Stimulated activated CD8-positive, alpha-beta memory T cell treated with anti-CD3 and anti-CD28 coated beads, Interleukin-12 subunit alpha, Interleukin-12 subunit beta, amount 100 ng/mL, for 1 hour (primary cell): ENCODE data around the gene SLC35C1.
A peak's percentile ranks its signal among the peaks of the same experiment; 100 is the strongest.
"Not testable (repeated sequence)": the region's sequence is repeated elsewhere in the genome, so short reads cannot be mapped to it uniquely, and the experiment has no call there.

Experiments
- DNase-seq: peaks from one replicate; pipeline ENCODE4 v3.0.0-alpha.2; 2020; ENCODE audit warnings: low read depth

The SLC35C1 gene

DNA sequence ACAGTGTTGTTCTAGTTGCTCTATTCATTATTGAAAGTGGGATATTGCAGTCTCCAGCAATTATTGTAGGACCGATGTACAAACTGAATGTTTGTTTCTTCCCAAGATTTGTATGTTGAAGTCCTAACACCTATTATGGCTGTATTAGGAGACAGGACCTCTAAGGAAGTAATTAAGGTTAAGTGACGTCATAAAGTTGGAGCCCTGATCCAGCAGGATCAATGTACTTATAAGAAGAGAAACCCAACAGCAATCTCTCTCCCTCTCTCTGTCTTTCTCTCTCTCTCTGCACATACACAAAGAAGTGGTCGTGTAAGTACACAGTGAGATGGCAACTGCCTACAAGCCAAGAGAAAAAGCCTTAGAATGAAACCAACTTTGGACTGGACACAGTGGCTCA lies 16.1 kb upstream of the SLC35C1 start:
- DNase-seq: no peak

DNA sequence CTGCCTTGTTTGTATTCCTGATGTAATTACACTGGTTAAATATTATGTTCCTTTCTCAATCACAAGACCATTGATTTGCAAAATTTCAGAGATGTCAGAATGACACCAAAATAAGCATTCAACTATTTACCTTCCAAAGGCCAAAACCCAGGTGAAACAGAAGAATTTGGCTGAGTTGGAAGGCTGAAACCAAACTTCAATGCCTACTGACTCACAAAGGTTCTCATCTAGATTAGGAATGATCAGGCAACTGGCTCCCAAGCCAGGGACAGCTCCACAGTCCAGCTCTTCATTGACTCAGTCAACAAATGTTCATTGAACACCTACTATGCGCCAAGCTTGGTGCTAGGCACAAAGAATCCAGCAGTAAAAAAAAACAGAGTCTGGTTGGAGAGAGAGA lies 13.4 kb upstream of the SLC35C1 start:
- no peak for DNase-seq

DNA sequence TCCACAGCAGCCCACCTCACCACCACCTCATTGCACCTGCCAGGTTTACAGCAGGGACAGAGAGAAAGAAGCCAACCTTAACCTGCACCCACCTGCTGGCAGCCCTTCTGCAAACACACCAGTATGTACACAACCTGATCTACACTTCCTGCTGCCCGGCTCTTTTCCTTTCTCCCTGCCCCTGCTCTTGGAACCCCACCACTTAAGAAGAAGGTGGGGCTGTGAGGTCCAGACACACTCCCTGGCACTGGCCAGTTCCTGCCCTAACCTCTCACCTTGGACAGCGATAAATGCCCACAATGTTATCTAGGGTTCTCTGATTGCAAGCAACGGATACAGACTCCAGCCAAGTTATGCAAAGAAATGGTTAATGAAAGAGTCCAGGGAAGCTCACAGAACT lies 10.8 kb upstream of the SLC35C1 start:
- no peak for DNase-seq

DNA sequence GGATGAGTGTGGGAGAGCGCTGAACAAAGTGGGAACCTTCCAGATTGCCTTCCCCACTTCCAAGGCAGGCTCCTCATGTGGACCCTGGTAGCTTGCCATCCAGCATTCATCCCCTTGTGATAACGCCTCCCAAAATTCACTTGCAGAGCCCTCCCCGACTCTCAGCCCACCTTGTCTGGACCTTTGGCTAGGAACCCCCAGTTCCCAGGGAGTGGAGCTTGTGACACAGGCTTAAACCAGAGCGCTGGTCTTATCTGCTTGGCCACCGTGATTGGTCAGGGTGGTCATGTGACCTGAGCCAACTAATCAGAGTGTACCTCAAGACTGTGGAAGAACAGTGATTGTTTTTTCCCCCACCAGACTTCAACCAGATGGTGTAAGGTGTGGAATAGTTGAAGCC lies 9.6 kb upstream of the SLC35C1 start:
- no peak for DNase-seq

DNA sequence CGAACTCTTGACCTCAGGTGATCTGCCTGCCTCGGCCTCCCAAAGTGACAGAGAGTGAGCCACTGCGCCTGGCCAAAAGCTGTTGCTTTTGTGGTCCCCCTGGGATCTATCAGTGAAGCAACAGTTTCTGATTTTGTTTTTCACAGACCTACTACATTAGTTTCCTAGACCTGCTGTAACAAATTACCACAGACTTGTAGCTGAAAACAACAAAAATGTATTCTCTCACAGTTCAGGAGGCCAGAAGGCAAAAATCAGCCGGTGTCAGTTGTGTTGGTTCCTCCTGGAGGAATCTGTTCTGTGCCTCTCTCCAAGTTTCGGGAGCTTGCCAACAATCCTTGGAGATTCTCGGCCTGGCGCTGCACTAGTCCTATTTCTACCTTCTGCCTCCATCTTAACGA lies 8.5 kb upstream of the SLC35C1 start:
- no peak for DNase-seq

DNA sequence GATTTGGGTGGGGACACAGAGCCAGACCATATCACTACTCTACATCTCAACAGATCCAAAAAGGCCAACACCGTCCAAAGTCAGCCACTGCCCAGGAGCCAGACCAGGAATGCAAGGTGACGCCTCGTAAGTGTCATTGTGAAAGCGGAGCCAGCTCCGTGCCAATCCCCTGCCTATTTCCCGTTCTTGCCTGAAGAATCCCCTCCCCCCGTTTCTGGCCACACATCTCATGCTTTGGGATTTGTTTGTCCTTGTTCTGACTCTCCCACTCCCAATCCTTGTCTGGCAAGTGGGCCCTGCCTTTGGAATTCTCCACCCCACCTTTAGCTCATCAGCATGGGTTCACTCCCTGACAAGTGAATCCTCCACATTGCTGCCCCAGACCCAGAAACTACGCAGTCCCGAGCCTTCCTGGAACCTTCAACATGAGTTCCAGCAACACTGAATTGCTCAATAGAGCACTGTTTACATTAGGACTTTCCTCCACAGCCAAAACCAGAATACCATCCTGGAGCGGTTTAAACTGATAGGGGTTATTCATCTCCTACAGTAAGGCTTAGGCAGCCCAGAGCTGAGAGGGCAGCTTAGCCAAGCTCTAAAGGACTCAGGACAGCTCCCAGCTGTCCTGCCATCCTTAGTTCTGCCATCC lies 6.0 kb upstream of the SLC35C1 start:
- no peak for DNase-seq

DNA sequence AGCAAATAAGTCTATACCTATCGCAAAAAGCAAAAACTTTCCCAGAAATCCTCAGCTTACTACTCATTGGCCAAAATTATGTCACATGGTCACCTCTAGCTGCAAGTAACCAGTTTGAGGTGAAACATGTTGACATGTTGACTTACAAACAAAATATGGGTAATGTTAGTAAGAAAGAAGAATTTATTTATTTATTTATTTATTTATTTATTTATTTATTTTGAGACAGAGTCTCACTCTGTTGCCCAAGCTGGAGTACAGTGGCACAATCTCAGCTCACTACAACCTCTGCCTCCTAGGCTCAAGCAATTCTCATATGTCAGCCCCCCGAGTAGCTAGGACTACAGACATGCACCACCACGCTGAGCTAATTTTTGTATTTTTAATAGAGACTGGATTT lies 5.4 kb upstream of the SLC35C1 start:
- no peak for DNase-seq

DNA sequence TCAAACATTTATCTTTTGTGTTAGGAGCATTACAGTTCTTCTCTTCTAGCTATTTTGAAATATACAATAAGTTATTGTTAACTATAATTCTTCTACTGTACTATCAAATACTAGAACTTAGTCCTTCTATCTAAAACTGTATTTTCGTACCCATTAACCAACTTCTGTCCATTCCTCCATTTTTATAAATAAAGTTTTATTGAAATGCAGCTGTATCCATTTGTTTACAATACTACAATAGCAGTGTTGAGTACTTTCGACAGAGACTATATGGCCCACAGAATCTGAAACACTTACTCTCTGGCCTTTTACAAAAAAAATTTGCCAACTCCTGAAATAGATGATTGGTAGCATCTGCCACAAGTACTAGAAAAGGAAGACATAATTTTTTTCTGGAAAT lies 4.7 kb upstream of the SLC35C1 start:
- DNase-seq: no peak

DNA sequence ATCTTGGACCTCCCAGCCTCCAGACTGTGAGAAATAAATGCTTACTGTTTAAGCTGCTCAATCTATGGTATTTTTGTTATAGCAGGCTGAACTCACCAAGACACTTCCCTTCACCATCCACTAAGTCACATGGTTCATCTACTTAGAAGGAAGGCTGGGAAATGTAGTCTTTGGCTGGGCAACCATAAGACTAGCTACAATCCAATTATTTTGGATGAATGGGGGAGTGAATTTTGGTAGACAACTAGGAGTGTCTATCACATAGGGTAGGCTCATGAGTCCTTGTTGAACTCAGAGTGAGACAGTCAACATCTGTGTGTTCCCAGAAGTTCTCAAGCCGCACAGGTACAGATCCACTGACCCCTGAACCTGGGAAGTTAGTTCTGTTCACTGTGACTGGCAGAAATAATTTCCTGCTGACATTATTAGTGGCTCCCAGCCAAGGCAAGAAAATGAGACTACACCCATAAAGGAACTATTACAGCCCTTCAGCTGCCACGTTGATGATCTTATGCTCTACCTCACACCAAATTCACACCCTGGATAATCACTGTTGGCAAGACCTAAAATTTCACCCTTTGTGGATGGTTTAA lies 3.1 kb upstream of the SLC35C1 start:
- no peak for DNase-seq

DNA sequence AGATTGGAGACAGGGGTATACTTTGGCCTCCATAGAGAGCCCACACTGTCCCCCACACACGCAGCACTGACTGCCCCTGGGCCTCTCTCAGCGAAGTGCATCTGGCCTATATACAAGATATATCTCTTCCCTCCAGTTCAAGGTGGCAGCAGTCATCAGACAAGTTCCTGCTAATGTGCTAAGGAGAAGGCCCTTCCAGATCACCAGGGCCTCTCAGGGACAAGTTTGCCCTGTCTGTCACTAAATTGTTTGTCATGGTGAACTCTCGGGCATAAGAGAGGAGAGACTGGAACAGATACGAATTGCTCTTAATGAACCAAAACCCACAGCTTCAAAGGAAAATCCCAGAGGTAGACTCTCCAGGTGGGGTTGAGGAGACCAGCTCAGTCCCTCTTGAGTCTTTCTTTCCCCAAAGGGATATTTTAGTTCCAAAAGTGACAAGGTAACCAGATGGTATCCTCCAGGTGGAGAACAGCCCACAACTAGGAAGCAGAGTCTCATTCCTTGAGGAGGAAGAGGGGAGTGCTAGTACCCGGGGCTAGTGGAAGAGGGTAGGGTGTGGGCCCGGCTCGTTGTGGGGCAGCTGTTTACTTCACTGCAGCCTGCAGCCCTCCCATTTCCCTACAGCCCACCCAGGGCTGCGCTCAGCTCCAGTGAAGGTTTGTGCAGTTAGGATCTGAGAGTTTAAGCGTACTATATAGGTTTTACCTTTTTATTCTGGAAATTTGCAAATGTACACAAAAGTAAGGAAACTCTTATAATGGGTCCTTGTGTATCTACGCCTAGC lies 2.2 kb upstream of the SLC35C1 start:
- no peak for DNase-seq

DNA sequence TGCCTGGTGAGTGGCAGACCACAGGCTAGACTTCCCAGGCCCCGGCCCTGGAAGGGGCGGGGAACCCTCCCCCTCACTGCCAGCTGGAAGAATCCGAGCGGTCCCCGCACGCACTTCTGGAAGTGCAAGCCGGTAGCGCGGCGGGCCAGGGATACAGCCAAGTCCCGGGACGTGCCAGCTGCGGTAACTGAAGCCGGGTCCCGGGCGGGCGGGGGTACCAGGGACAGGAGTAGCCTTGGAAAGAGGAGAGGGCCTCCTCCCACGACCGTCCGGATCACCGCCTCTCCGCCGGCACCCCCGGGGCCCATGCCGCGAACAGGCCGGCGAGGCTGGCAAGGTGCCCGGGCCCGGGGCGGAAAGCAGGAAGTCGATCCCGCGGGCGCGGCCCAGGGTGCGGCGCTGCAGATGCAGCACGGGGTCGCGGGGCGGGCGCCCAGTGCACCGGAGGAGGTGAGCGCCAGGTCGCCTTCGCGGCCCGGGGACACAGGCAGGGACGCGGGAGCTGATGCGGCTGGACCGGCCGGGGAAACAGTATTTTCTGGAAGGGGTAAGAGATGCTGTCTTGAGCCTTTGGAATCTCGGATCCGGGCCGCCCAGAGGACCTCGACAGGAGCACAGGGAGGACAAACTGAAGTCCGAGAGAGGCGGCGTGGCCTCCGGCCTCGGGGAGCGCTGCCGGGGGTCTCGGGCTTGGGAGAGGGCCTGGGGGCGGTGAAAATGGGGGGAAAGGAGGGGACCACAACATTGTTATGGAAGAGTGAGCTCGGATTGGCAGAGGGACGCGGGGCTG lies 783 bp upstream of the SLC35C1 start:
- DNase-seq: peak; percentile 24

DNA sequence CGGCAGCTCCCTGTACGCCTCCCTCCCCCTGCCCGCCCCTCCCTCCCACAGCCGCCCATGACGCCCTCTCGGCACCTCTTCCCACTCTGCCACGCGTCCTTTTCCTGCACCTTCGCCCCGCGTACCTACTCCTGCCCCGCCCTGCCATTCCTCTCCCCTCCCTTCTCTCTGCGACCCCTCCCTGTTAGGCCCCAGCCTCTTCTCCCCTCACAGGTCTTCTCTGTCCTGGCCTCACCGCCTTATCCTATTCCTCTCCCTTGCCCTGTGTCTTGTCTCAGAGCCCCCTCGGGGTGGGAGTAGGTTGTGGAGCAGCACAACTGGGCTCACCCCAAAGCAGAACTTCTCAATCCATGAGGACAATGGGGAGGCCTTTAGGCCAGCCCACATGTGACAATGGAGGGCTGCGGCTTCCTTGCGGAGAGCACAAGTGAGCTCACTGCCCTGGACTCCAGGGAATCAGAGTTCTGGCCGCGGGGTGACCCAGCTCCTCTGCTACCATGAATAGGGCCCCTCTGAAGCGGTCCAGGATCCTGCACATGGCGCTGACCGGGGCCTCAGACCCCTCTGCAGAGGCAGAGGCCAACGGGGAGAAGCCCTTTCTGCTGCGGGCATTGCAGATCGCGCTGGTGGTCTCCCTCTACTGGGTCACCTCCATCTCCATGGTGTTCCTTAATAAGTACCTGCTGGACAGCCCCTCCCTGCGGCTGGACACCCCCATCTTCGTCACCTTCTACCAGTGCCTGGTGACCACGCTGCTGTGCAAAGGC lies 539 bp downstream of the SLC35C1 start:
- peak; percentile 15 for DNase-seq

DNA sequence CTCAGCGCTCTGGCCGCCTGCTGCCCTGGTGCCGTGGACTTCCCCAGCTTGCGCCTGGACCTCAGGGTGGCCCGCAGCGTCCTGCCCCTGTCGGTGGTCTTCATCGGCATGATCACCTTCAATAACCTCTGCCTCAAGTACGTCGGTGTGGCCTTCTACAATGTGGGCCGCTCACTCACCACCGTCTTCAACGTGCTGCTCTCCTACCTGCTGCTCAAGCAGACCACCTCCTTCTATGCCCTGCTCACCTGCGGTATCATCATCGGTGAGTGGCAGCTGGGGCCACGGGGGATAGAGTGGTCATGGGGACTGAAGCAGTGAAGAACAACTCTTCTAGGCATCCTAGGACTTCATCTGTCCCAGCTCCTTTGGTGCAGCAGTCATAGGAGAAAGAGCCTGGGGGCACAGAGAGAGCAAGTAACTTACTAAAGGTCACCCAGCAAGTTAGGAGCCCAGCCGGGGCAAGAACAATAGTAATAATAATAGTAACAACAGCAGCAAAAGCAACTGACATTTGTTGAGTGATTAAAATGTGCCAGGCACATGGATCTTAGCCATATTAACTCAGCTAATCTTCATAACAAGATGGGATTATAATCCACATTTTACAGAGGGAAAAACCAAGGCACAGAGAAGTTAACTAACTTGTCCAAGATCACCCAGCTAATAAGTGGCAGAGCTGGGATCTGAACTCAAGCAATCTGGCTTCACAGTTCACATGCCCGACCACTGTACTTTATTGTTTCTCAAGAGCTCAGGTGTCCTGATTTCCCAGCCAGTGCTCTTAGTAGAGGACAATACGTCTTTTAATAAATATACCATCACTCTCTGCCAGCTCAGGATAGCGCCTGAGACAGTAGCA lies 1.4 kb downstream of the SLC35C1 start:
- no peak for DNase-seq

DNA sequence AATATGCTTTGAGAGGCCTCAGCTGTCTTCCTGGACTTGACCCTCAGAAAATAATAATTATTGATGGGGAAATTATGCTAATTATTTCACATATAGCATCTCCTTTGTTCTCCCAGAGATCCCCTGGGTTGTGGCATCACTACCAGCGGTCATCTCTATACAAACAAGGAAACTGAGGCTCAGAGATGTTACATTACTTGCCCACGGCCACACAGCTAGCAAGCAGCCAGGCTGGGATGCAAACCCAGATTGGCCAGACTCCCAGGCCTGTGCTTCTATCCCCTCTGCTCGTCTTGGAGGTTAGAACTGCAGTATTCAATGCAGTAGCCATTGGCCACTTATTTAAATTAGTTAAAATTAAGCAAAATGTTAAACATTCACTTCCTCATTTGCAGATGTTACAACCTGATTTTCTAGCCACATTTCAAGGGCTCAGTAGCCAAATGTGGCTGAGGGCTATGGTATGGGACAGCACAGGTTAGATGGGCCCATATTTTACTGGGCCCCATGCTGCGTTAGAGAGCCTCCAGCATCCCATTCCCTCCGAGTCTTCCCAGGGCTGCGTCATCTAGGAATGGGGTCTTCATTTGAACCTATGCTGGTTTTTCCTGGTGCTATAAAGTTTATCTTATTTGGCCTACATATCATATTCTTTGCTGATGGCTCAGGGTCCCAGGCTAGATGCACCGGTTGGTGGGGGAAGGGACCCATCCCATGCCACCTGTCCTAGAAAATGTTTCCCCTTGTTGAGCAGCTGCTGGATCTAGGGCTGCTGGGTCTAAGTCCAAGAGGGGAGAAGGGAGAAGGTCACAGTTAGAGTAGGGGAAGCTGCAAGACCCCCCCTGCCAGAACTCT lies 2.2 kb downstream of the SLC35C1 start:
- DNase-seq: no peak

DNA sequence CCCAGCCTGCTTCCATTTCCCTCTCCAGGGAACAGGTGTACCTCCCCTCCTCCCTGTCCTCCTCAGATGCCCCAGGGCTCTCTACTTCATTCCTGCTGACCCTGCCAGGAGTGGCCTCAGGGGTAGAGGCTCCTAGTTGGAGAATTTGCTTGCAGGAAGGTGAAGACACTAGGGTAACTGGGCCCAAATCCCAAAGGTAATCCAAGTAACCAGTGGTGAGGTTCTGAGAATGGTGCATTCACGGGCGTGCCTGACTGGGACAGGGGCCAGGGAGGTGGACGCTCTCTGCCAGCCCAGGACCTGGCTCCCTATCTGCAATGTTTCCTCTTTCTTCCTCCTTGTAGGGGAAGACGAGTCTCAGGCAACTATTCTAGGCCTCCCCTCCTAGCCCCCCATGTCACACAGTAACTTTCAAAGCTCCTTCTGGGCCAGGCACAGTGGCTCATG lies 2.9 kb downstream of the SLC35C1 start:
- no peak for DNase-seq

DNA sequence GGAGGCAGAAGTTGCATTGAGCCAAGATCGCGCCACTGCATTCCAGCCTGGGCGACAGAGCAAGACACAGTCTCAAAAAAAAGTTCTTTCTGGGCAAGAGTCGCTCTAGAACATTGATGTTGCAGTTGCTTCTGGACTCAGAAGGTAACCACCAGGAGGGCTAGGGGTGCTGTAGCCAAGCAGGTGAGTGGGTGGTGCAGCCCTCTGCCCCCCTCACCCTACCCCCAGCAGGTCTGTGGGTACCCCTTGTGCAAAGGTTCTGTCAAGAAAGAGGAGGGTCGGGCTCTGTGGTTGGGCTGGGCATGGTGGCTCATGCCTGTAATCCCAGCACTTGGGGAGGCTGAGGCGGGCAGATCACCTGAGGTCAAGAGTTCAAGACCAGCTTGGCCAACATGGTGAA lies 3.5 kb downstream of the SLC35C1 start:
- not testable (repeated sequence) for DNase-seq

DNA sequence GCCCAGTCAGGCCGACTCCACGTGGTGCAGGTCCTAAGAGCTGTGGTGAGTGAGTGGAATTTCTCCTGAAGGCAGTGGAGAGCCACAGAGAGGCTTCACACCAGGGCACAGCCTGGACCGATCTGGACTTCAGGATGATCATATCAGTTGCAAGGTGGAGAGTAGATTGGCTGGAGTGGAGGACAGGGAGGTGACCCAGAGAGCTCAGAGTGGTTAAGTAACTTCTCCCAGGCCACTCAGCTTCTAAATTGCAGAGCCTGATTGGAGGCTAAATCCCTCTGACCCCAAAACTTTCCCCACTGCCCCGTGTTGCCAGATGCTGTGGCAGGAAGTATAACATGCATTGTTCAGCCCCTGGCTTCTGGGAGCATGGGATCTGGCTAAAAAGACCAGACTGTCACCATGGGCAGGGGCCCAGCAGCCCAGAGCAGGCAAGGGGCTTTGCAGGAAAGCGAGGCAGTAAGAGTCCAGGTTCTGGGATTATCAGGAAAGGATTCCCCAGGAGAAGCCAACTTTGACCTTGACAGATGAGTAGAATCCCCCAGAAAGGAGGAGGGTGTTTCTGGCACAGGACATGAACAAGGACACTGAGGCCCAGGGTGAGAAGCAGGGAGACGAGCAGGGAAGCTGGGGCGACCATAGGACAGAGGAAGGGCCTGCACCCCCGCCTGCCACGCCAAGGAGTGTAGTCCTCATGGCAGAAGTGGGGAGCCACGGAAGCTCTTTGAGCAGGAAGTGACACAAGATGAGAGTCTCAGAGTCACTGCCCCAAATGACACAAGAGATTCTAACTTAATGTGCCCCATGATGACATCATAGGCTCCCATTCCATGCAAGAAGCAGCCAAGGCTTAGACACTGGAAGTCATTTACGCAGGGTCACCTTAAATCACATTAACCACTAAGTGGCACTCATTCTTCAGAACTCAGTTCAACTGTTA lies 4.8 kb downstream of the SLC35C1 start:
- DNase-seq: no peak

DNA sequence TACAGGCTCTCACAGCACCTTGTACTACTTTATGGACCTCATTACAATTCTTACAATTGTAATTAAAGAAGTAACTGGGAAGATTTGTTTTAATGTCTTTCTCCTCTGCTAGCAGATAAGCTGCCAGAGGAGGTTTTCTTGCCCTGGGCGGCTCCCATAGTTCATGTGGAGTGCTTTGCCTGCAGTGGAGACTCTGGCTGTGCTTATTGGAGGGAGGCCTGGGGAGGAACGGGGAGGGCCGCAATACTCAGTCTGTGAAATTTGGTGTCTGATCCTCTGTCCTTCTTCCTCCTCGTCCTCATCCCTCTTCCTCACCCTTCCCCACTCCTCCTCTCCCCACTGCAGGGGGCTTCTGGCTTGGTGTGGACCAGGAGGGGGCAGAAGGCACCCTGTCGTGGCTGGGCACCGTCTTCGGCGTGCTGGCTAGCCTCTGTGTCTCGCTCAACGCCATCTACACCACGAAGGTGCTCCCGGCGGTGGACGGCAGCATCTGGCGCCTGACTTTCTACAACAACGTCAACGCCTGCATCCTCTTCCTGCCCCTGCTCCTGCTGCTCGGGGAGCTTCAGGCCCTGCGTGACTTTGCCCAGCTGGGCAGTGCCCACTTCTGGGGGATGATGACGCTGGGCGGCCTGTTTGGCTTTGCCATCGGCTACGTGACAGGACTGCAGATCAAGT lies 5.6 kb downstream of the SLC35C1 start:
- DNase-seq: no peak
